Endometrial microvascular endothelial cells (primary cell): ENCODE measurements around the gene BLNK. TPM values are rescaled to one million over a fixed set of nuclear protein-coding genes. Genes with fewer than 3 reads are reported as not detected.

ENCODE experiments used
- in situ Hi-C: cut with HindIII; loops from 2 replicates; pipeline ENCODE4 v1.10.0; 2017; ENCODE audit warnings: low sequenced_read_pairs, low pct_unique_long_range_greater_than_20kb; ENCODE audit errors: inconsistent ontology term
- total RNA-seq: library from RNA; depleted of rRNA; stranded (reverse); fragments of >200 nt; gene quantifications from one replicate; pipeline ENCODE4 v1.2.3, GENCODE V29; 2015; ENCODE audit errors: inconsistent ontology term

BLNK gene
- total RNA-seq, 1 donor from 2014 or later: not detected

DNA sequence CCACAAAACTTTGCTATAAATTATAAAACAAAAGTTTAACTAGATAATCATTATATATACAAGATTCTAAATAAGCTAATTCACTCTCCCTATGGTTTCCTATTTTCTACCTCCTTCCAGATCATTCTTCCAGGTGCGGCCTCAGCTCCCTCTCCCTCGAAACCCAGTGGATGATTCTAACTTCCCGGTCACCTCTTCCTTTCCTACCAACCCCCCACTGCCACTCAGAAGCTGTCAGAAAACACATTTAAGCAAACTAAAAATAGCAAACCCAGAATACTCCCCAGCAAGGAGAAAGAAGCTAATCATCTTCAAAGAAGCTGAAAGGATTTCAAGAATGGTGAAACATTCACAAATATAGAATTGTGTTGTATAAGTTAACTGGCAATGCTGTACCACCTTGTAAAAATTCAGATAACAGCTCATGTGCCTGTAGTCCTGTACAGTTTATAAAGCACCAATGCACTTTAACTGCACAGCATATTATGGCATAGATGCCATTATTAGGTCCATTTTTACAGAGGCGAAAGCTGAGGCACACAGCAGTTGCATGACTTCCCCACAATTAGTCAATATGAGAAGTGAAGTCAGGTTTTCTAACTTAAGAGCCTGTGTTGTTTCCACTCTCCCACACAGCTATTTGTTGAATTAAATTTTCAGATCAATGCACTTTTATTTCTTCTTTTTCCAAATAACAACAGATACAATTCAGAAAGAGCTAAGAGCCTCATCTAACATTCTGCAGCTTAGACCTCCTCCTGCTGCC lies 19.2 kb upstream of the BLNK start:
- in situ Hi-C loops: no loop called here

DNA sequence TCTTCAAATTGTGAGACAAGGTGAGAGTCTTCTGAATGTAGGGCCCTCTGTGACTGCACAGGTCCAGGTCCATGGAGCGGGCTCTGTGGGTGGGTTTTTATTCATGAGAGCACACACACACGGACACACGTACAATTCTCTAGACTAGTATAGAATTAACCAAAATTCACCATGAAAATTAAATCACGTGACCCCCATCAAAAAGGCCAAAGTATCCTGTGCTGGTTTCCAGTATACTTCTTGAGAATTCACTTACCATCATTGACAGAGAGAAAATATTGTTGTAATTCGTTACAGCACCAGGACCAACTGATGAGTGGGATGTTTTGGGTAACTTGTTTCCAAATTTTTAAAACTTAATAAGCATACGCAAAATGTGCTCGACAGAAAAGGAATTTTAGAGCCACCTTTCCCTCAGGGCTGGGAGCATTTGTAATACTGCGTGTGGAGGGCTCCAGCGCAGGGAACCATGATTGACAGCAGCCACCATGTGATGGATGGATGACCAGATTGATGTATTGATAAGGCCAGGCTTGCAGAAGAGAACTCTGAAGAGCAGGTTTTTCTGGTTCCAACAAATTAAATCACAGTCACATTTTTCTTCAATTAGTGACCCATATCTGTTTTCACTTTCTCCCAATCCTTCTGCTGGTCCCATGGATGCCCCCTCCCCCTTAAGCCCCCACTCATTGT lies 18.0 kb upstream of the BLNK start:
- in situ Hi-C loops: no loop called here

DNA sequence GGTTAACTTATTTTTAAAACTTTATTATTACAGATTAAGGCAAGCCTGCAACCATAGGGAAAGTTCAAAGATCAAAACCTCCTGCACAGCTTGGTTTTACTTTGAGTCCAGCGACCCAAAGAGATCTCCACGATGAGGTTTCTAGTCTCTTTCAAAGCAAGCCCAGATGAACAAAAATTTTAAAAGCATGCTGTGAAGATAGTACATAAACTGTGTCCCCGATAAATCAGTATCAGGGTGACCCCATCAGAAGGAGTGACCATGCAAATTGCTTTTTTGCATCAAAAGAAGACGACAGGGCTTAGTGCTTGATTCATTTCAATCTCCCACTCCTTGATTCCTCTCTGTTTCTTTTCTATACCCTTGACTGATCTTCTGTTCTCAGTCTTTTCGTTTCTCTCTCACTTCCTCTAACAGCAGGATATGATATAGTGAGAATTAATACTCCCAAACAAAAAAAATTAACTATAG lies 16.8 kb upstream of the BLNK start:
- in situ Hi-C loops: no loop called here

DNA sequence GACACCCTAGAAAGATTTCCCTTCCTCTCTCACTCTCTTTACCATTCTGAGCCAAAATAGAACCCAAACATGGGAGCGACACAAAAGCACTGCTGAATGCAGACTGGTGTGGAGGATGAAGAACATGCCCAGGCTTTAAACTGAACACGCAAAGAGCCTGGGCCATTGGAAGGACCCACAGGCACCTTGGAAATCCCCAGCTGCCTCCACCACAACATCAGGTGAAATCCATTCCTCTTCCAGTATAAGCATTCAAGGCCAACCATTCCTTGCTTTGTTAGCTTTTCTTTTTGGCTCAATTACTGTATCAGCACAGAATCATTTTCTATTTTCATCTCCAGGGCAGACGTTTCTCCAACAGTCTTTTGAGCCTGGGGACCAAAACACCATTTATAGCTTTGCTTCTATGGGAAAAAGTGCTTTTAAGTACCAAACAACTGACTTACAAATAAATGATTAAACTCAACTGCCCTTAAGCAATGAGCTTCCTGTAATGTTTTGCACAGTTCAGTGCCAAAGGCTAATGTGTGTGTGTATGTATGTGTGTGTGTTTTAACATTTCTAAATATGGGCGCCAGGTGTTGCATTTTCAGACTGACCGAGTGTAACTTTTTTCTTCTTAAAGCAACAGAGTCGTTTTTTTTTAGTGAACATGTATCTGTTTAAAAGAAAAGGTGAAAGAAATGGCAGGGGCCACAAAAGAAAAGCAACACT lies 16.2 kb upstream of the BLNK start:
- in situ Hi-C loops: no loop called here

DNA sequence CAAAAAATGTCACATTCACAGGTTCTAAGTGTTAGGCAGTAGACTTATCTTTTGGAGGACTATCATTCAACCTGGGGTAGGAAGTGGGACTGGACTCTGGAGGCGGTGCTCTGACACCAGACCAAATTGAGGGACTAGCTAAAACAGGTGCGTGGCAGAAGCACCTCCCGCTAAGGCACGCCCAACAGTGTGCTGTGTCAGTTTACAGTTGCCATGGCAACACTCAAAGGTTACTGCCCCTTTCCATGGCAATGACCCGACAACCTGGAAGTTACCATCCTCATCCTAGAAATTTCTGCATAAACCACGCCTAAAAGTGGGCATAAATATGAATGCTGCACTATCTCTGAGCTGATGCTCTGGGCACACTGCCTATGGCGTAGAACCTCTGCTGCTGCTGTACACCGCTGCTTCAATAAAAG lies 14.0 kb upstream of the BLNK start:
- in situ Hi-C loops: no loop called here

DNA sequence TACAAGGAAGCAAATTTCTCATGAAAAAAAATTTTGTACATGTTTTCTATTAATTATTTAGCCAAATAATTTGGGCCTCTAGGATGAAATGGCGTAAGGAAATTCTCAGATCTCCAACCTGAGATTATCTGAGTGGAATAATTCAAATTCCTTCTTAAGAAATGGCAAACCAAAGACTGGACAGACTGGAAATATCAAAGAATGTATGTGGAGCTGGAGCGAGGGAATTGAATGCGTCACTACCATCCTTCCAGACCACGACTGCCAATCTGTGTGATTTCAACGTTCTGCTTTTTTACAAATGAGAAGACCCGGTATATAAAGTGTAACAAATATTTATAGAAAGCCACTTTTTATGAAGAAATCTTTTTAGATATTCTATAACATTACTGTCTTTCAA lies 12.4 kb upstream of the BLNK start:
- in situ Hi-C loops: no loop called here

DNA sequence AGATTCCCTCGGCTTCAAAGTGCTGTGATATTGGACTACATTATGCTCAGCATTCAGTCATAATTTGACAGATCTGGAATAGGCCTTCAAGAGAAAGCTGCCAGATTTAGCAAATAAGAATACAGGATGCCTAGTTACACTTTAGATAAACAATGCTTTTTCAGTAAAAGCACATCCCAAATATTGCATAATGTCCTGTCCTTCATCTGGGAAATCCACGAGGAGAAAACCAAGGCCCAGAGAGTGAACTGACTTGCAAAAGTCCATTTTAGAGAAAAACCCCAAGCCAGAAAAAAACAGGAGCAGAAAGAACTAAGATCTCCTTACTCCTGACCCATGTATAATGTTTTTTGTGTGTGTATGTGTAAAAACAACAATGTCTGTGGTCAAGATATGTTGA lies 12.0 kb upstream of the BLNK start:
- in situ Hi-C loops: no loop called here

DNA sequence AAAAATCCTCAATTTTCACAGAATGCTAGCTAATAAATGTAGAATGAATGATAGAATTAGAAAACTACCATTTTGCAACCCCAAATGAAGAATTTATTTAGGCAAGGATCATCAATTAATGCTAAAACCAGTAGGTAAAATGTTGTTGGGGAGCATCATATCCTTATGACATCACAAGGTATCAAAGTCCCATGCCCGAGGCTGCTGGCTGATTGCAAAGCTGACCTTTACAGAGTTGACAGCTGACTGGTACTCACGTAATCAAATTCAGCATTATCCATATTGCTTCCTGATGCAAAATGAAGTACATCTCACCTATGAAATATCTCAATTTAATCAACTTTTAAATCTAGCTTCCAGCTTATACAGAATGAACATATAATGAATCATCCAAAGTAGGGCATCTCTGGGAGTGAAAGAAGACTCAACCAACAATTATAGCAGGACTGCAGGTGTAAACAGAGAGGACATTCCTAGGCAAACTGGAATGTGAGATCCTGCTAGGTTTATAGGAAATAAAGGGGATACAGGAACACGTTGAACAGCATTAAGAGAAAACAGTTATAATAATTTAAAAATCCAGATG lies 10.2 kb upstream of the BLNK start:
- in situ Hi-C loops: no loop called here

DNA sequence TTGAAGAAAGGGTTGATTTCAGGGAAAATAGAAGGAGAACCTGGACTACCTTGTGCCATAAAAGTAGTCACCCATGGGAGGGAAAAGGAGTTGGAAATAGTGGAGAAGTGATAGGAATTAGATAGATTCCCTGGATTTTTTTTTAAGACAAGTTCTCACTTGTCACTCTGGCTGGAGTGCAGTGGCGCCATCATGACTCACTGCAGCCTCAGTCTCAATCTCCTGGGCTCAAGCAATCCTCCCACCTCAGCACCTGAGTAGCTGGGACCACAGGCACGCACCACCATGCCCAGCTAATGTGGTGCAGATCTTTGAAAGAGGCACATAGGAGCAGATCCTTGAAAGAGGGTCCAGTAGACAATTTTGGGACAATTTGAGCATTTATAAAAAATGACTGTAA lies 9.5 kb upstream of the BLNK start:
- in situ Hi-C loops: no loop called here

DNA sequence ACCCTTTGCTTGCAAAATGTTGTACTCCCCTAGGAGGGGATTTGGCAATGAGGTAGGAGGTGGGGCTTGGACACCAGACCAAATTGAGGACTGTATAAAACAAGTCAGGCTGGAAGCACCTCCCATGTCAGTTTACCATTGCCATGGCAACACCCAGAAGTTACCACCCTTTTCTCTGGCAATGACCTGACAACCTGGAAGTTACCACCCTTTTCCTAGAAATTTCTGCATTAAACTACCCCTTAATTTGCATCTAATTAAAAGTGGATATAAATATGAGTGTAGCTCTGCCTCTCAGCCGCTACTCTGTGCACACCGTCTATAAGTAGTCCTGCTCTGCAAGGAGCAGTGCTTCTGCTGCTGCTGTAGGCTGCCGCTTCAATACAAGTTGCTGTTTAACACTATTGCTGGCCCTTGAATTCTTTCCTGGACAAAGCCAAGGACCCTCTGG lies 7.8 kb upstream of the BLNK start:
- in situ Hi-C loops: no loop called here

DNA sequence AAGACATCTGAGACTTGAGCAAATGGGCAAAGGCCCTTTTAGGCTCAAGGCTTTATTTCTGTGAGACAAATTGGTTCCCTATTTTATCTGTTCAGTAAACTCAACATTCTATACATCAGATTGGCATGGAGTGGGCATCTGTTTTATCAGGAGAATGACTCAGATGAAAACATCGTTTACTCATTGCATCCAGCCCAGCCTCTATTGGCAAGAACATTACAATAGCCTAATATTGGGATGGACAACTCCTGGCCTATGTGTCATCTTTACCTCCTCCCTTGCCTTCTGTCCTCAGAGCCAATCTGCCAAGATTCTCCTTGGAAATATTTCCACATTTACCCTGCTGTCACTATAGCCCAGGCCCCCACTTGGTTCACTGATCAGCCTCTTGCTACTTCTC lies 5.5 kb upstream of the BLNK start:
- in situ Hi-C loops: no loop called here

DNA sequence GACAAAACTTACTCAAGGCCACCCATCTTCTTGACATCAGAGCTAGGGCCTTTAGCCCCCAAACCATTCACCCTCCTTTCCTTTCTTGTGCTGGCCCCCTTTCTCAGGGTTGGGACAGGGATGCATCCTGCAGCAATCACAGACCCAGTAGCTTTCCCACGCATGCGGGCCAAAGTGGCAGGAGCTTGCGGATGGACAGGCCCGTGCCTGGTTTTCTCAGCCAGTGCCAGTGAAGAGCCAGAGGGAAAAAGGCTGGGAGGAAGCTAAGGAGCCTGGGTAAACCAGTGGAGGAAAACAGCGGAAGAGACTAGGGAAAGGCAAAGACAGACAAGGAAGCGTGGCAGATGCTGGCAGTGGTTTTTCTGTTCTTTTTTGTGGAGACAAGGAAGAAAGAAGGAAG lies 5.1 kb upstream of the BLNK start:
- in situ Hi-C loops: no loop called here

DNA sequence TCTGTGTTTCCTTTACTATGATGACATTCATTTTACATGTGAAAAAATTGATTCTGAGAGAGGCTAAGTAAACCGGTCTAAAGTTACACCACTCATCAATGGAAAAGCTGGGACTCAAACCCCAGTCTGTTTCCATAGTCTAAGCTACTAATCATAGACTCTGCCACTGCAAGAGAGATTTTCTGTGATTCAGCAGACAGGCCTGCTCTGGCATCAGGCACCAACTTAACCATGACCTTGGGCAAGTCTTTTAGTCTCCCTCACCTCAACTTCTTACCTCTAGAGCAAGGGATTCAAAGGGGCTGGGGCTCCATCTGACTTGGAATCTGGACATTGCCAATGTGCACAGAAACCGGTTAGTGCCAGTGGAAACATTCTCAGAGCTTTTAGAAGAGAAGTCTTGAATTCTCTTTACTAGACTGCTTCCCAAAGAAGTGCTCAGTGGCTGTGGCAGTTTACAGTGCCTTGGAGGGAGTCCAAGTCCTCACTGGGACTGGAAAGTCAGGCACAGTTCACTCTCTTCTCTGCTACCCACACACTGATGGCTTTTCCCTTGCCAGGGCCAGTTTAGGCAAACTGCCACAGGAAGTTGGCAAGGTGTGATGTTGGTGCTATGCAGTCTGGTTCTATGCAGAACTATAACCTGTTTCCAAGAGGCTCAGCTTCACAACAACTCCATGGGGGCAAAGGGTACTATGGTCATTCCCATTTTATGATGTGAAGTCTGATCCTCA lies 4.5 kb upstream of the BLNK start:
- in situ Hi-C loops: no loop called here

DNA sequence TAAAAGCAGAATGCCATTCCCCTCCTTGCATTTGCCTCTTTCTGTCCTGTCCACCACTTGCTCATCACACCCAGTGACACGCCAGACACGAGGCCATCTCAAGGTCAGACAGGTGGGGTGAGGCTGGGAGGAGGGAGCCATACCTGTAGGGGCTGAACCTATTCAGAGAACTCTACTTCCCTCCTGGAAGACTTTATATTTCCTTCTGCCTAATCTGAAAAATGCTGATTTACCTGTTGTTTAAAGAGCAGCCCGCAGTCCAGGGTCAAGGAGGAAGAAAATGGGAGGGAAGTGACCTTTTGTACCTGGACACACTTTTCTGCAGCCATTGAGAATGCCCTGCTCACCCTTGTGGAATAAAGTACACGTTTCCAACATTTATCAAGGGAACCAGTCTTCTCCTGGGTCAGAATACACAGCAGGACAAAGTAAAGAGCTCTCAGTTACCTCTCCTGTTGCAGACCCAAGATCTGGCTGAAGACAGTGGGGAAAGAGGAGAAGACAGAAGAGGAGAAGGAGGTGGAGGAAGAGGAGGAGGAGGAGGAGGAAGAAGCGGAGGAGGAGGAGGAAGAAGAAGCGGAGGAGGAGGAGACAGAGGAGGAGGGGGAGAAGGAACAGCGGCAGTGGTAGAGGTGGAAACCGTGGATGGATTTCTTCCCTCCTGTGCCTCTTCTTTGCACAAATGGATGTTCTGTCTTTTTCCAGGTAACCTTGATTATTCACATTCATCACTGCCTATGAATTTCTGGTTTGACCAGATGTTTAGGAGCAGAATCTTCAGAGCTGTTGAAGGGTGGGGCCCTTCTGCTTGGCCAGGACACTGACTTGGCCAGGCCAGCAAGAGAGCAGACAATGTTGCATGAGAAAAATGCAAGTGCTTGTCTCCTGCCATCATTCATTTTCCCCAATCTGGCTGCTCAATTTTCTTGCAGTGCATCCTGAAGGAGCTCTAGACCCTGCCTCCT lies 1.2 kb upstream of the BLNK start:
- in situ Hi-C loops: no loop called here

DNA sequence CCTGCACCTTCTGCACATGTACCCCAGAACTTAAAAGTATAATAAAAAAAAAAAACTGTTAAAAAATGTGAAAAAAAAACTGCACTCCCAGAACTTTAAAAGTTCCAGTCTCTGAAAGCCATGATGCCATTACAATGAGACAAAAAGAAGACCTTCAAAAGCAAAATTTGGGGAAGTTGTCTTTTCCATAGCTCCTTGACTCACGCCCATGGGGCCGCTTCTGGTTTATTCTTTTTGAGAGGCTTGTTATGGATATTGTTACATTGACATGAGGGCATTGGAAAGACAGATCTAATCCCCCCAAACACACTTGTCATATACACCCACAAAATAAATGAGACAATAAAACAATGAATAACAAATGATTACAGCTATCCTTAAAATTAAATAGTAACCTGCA lies 798 bp downstream of the BLNK start:
- in situ Hi-C loops: no loop called here

DNA sequence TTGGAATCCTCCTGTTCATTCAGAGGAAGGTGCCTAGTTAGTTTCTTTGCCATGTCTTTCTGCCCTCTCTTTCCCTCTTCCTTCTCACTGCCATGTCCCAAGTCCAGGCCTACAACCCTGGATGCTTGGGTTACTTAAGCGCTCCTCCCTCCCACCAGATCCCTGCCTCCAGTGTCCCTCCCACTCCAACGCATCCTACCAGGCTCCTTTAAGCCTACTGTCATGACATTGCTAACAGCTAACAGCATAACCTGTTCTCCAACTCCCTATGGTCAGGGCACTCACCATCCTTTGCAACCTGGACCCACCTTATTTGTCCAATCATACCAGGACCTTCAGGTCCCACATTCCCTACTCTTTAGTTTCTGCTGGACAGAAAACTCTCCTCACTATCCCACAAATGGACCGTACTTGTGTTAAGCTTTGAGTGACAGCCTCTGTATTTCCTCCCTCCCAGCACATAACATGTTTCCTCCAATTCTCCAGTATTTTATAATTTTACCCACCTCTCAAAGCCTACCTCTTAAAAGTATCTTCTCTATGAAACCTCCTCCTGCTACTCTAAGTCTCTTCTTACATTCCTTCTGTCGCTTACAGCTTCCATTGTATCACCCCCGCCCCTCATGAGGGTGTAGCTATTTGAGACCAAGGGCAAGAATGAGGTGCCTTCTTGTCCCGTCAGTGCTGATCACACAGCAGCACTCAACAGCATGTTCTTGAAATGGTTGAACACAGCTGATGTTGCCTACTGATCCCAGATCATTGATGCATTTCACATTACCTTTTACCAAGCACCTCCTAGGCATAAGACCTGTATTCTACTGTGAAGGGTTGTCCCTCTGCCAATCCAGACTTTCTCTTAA lies 1.7 kb downstream of the BLNK start:
- in situ Hi-C loops: no loop called here

DNA sequence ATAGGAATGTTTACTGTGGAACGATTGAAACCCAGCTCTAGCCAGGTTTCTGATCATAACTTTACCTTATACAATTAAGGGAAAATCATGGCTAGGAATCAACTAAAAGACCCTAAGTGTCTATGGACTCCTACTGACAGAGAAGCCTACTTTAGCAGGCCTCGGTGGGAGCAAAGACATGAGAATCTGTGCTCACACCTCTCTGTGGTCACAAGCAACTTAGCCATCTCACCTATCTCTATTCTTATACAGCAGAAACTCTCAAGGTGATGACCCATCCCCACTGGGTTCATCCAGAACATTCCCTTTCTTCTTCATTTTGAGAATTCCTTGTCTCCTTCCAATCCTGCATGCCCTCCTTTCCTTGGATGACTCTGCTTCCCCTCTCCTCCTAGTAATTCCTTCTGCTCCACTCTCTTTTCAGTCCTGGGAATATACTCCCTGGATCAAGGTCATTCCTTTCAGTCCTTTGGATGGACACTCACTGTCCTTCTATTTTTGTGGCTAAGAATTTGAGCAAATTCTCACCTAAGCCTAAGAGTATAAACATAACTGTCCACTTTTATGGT lies 2.9 kb downstream of the BLNK start:
- in situ Hi-C loops: no loop called here
